Mesodermal cell (in vitro differentiated cells): ENCODE measurements around the gene CCDC120.

Experiments
- H3K27ac ChIP-seq: 2 replicates; pipeline ENCODE4 v1.7.0; 2013; ENCODE audit warnings: mild to moderate bottlenecking, low read depth, low read length, moderate library complexity; ENCODE audit not compliant: severe bottlenecking
- H3K36me3 ChIP-seq: 2 replicates; pipeline ENCODE4 v1.7.1; 2013; ENCODE audit warnings: mild to moderate bottlenecking, low read length, moderate library complexity; ENCODE audit not compliant: control insufficient read depth, insufficient read depth
- H3K4me1 ChIP-seq: one replicate; pipeline ENCODE4 v1.7.1; 2013; ENCODE audit warnings: mild to moderate bottlenecking, low read length; ENCODE audit not compliant: insufficient read depth, control insufficient read depth, poor library complexity, severe bottlenecking
- H3K4me3 ChIP-seq: 2 replicates; pipeline ENCODE4 v1.7.0; 2013; ENCODE audit warnings: low read length, control low read depth, mild to moderate bottlenecking; ENCODE audit not compliant: insufficient read depth, poor library complexity, severe bottlenecking; ENCODE audit errors: extremely low read depth
- H3K9me3 ChIP-seq: 2 replicates; pipeline ENCODE4 v1.7.1; 2013; ENCODE audit warnings: mild to moderate bottlenecking, low read length, moderate library complexity; ENCODE audit not compliant: control insufficient read depth
- WGBS, 2 experiments: methylation state at CpG; one replicate each; pipeline ENCODE4 v1.1.5; 2013; ENCODE audit warnings: missing lambda C conversion rate in 2 of 2; ENCODE audit not compliant: insufficient coverage in 2 of 2; 5-methylcytosine and 5-hydroxymethylcytosine counted together

CCDC120 gene

DNA sequence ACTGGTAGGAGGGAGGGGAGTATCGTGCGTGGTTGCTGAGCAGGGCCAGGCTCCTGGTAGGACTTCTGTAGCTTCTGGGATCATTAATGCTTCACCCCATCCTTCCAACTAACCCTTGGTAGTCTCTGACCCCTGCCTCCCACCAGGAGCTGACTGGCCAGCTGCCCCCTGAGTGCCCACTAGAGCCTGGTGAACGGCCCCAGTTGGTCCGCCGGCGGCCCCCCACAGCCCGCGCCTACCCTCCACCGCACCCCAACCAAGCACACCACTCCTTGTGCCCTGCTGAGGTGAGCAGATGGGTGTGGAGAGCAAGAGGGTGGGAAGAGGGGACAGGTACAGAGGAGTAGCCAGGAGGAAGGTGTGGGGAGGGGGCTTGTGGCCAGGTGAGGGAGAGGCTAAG is 4.9 kb downstream of the CCDC120 start:
- no peaks in the 10 kb centered on the region for H3K9me3 ChIP-seq
- H3K4me3 ChIP-seq: no peak overlapping the region
- peaks cover 11% of the 10 kb centered on the region for H3K36me3 ChIP-seq
- H3K4me1 ChIP-seq: no peaks in the 10 kb centered on the region
- no CpG with 5 or more reads among the region's 9 CpGs for WGBS, 2 experiments
- H3K27ac ChIP-seq: no peak overlapping the region

GRCh38 chrX:49064303-49064702 is 5.5 kb downstream of the CCDC120 start:
- Histone ChIP-seq H3K27ac (no peak overlapping the region), H3K4me1 (no peaks in the 10 kb centered on the region), H3K36me3 (peaks cover 16% of the 10 kb centered on the region), H3K9me3 (no peaks in the 10 kb centered on the region), H3K4me3 (no peak overlapping the region)
- 92% methylated on average over 4 of the region's 20 CpGs; no CpG with 5 or more reads in 1 of the 2 experiments for WGBS, 2 experiments

DNA sequence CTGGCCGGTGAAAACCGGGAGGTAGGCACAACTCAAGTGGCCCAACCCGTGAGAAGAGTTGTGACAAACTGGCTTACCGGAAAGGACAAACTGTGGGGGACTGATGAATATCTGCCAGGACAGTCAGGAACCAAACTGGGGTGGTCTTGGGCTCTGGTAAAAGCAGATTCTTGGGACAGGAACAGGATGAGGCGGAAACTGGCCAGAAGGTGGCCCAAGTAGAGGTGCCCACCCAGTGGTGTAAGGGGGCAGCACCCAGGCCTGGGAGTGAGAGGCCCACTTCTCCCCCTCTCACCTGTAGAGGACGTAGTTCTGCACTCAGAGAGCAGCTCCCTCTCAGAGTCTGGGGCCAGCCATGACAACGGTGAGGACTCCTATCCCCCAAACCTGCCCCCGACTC is 5.9 kb downstream of the CCDC120 start:
- H3K4me3 ChIP-seq: no peak overlapping the region
- 95 to 100% methylated on average over 3 to 6 of the region's 8 CpGs for WGBS, 2 experiments
- peaks cover 18% of the 10 kb centered on the region for H3K36me3 ChIP-seq
- H3K4me1 ChIP-seq: no peaks in the 10 kb centered on the region
- H3K9me3 ChIP-seq: no peaks in the 10 kb centered on the region
- no peak overlapping the region for H3K27ac ChIP-seq

- no peak overlapping the region for H3K4me3 ChIP-seq
- no peak overlapping the region for H3K27ac ChIP-seq
- peaks cover 22% of the 10 kb centered on the region for H3K36me3 ChIP-seq
- no peaks in the 10 kb centered on the region for H3K4me1 ChIP-seq
- no peaks in the 10 kb centered on the region for H3K9me3 ChIP-seq
- 100% methylated on average over 1 of the region's 2 CpGs; no CpG with 5 or more reads in 1 of the 2 experiments for WGBS, 2 experiments
These were observed 7.5 kb downstream of the CCDC120 start for GRCh38 chrX:49066278-49066677.

DNA sequence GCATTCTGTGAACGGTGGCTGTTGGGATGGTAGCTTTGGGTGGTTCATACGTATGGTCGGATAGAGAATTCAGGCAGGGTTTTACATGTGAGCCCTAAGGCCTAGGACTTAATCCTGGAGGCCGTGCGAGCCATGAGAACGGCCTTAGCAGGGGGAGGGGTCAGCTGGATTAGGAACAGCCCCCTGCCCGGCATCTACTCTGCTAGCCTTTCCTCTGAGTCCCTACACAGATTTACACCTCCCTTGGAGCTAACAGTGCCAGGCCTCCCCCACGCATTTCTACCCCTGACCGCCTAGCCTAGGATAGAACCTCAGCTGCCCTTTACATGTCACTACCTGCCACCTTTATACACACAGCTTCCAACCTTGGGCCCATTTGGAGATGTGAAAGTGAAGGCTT is 7.9 kb downstream of the CCDC120 start:
- WGBS, 2 experiments: 87 to 100% methylated on average over 3 of the region's 9 CpGs
- no peaks in the 10 kb centered on the region for H3K4me1 ChIP-seq
- no peaks in the 10 kb centered on the region for H3K9me3 ChIP-seq
- H3K4me3 ChIP-seq: no peak overlapping the region
- peaks cover 19% of the 10 kb centered on the region for H3K36me3 ChIP-seq
- no peak overlapping the region for H3K27ac ChIP-seq

GRCh38 chrX:49067285-49068120 is 8.7 kb downstream of the CCDC120 start:
- H3K36me3 ChIP-seq: peaks cover 17% of the 10 kb centered on the region
- H3K9me3 ChIP-seq: no peaks in the 10 kb centered on the region
- H3K4me1 ChIP-seq: no peaks in the 10 kb centered on the region
- no peak overlapping the region for H3K27ac ChIP-seq
- 96 to 98% methylated on average over 9 to 19 of the region's 41 CpGs for WGBS, 2 experiments
- H3K4me3 ChIP-seq: no peak overlapping the region

DNA sequence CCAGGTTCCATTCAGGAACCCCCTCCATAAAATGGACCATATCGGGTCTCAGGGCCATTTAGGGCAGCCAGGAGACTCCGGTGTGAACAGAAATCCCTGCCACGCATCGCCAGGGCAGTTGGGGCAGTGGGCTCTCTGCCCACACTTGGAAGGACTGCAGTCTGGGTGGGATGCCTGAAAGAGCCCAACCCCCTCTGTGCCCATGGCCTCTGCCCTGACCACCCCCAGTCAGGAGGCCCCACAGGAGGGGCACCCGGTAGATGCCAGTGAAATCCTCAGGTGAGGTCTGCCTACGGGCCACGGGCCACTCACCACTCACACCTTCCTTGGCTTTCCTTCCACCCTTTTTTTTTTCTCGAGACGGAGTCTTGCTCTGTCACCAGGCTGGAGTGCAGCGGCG is 10.2 kb downstream of the CCDC120 start:
- H3K27ac ChIP-seq: no peak overlapping the region
- whole genome bisulfite sequencing, 2 experiments: 91 to 93% methylated on average over 6 to 7 of the region's 11 CpGs
- no peaks in the 10 kb centered on the region for H3K4me1 ChIP-seq
- H3K9me3 ChIP-seq: no peaks in the 10 kb centered on the region
- H3K4me3 ChIP-seq: no peak overlapping the region
- peaks cover 17% of the 10 kb centered on the region for H3K36me3 ChIP-seq

GRCh38 chrX:49070988-49071387 is 12.2 kb downstream of the CCDC120 start:
- Histone ChIP-seq H3K9me3 (no peaks in the 10 kb centered on the region), H3K4me1 (no peaks in the 10 kb centered on the region), H3K27ac (no peak overlapping the region), H3K4me3 (no peak overlapping the region), H3K36me3 (peaks cover 29% of the 10 kb centered on the region)
- WGBS, 2 experiments: 100% methylated on average over 1 to 2 of the region's 4 CpGs

DNA sequence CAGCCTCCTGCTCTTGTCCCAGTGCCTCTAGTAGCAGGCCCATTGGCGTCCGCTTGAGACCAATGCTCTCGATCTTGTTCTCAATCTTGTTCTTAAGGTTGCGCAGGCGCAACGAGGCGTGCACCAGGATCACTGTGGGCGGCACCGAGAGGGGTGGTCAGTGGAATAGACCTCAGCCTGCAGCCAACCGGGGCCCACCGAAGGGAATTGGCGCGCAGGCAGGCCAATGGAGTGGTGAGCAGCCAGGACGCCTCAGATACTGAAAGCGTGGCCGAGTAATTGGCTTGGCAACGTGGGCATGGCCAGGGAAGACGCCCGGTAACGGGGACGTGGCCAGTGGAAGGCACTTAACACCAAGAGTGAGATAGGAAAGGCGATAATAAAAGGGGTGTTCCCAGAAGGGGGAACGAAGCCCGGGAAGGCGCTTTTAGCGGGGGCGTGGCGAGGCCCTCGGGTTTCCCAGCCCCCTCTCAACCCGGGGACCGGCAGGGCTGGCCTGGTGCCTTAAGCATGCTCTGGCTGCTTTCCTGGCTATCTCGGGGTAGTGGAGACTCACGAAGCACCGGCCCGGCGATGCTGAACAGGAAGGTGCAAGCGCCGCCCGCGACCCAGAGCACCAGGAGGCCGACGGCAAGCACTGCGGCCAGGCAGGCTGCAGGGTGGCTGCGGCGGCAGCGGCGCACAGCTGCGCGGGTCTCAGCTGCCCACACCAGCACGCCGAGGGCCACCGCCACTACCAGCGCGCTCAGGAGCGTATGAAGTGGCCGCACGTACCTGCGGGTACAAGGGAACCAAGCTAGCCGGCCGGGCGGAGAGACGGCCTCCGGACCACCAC is 13.3 kb downstream of the CCDC120 start:
- no peaks in the 10 kb centered on the region for H3K4me1 ChIP-seq
- peak overlapping the region; percentile 65 for H3K4me3 ChIP-seq
- H3K27ac ChIP-seq: no peak overlapping the region
- H3K9me3 ChIP-seq: no peaks in the 10 kb centered on the region
- peaks cover 35% of the 10 kb centered on the region for H3K36me3 ChIP-seq
- 89 to 98% methylated on average over 25 to 46 of the region's 63 CpGs for WGBS, 2 experiments

DNA sequence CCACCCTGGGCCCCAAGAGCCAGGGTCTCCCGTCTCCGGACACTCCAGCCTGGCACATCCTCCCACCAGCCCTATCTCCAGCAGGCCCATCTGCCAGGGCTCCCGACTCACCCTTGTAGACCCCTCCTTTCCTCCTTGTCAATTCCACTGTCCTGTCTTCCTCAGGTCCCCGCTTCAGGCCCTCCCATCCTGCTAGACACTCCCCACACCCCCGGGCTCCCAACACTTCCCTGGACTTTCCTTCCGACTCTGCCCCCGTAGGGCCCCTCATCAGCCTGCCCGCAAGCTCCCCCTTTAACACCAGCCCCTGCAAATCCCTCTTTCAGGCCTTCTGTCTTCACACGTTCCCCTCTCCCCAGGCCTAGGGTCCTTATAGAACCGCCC is 13.9 kb downstream of the CCDC120 start:
- H3K4me3 ChIP-seq: peak overlapping the region; percentile 65

More for the DNA sequence above, 13.9 kb downstream of the CCDC120 start:
- H3K27ac ChIP-seq: no peak overlapping the region
- H3K4me1 ChIP-seq: no peaks in the 10 kb centered on the region
- H3K36me3 ChIP-seq: peaks cover 40% of the 10 kb centered on the region
- 83 to 100% methylated on average over 2 to 10 of the region's 10 CpGs for WGBS, 2 experiments
- no peaks in the 10 kb centered on the region for H3K9me3 ChIP-seq
